Smooth muscle cell (in vitro differentiated cells): ENCODE results near the gene TMEM255B. TPM values are rescaled to one million over a fixed set of nuclear protein-coding genes. Genes with fewer than 3 reads are reported as not detected.

Experiments used
- DNase-seq: peaks from one replicate; lab custom pipeline; 2025; ENCODE audit not compliant: unreplicated experiment; lab: John Stamatoyannopoulos, UW
- H2AFZ ChIP-seq: fragments of 200-600 bp; sonication (generic); 2 replicates; pipeline ENCODE4 v1.6.0; 2016; ENCODE audit warnings: antibody characterized with exemption, low read depth, mild to moderate bottlenecking
- H3F3A ChIP-seq: fragments of 200-600 bp; sonication (generic); 2 replicates; pipeline ENCODE4 v1.6.0; 2017; ENCODE audit warnings: antibody characterized with exemption, low read depth
- H3K27ac ChIP-seq: fragments of 200-600 bp; sonication (generic); 2 replicates; pipeline ENCODE4 v1.5.1; 2016; ENCODE audit warnings: low read depth, mild to moderate bottlenecking
- H3K27me3 ChIP-seq: fragments of 200-600 bp; sonication (generic); 2 replicates; pipeline ENCODE4 v1.6.1; 2016; ENCODE audit warnings: low read depth, mild to moderate bottlenecking
- H3K36me3 ChIP-seq: fragments of 200-600 bp; sonication (generic); 2 replicates; pipeline ENCODE4 v1.5.1; 2016; ENCODE audit warnings: low read depth
- H3K4me1 ChIP-seq: fragments of 200-600 bp; sonication (generic); 2 replicates; pipeline ENCODE4 v1.5.1; 2016; ENCODE audit warnings: low read depth
- H3K4me2 ChIP-seq: fragments of 200-600 bp; sonication (generic); 2 replicates; pipeline ENCODE4 v1.6.0; 2016; ENCODE audit warnings: mild to moderate bottlenecking
- H3K4me3 ChIP-seq: fragments of 200-600 bp; sonication (generic); 2 replicates; pipeline ENCODE4 v1.5.1; 2016; ENCODE audit warnings: mild to moderate bottlenecking
- H3K79me2 ChIP-seq: fragments of 200-600 bp; sonication (generic); 2 replicates; pipeline ENCODE4 v1.6.0; 2016; ENCODE audit warnings: low read depth, mild to moderate bottlenecking
- H3K9ac ChIP-seq: fragments of 200-600 bp; sonication (generic); 2 replicates; pipeline ENCODE4 v1.6.0; 2016; ENCODE audit warnings: low read depth
- H3K9me3 ChIP-seq: fragments of 200-600 bp; sonication (generic); replicated peaks from 2 replicates; pipeline ENCODE4 v1.5.1; 2016; ENCODE audit warnings: low read depth
- H4K20me1 ChIP-seq: fragments of 200-600 bp; sonication (generic); 2 replicates; pipeline ENCODE4 v1.6.0; 2016; ENCODE audit warnings: low read depth
- WGBS: methylation state at CpG from one replicate; pipeline ENCODE4 v1.1.7; 2016; ENCODE audit warnings: low lambda C conversion rate; 5-methylcytosine and 5-hydroxymethylcytosine counted together
- polyA plus RNA-seq: library from polyadenylated mRNA; unstranded; fragments of >200 nt; fragmentation: Nextera tagmentation; extraction: Ambion mirVana; gene quantifications from 2 replicates; pipeline ENCODE4 v1.2.1, GENCODE V29; 2016
- total RNA-seq: library from RNA; depleted of rRNA; stranded (reverse); fragments of >200 nt; gene quantifications from 2 replicates; pipeline ENCODE4 v1.2.3, GENCODE V29; 2014
- TF ChIP-seq, protein P1 (sequence below): fragments of 200-600 bp; sonication (generic); IDR thresholded peaks from 2 replicates; pipeline ENCODE4 v1.5.1; 2017; ENCODE audit warnings: borderline replicate concordance, mild to moderate bottlenecking, antibody characterized with exemption; ENCODE audit not compliant: insufficient read depth, poor library complexity, severe bottlenecking

Gene TMEM255B
- total and polyA plus RNA-seq, 2 experiments from 2014 or later: 0.22 to 2.1 TPM

- Histone ChIP-seq H3K79me2 (no peaks in the 10 kb centered on the region), H3K4me1 (no peaks in the 10 kb centered on the region), H3K9me3 (no peaks in the 10 kb centered on the region), H4K20me1 (no peaks in the 10 kb centered on the region), H3F3A (no peaks in the 10 kb centered on the region), H3K4me3 (no peak overlapping the region), H3K27ac (no peak overlapping the region), H3K27me3 (no peaks in the 10 kb centered on the region), H2AFZ (no peak overlapping the region), H3K9ac (no peak overlapping the region), H3K4me2 (no peak overlapping the region), H3K36me3 (no peaks in the 10 kb centered on the region)
- DNase-seq: no peak
- WGBS: 88% methylated on average over 8 of the region's 8 CpGs
- TF ChIP-seq, protein P1, sequence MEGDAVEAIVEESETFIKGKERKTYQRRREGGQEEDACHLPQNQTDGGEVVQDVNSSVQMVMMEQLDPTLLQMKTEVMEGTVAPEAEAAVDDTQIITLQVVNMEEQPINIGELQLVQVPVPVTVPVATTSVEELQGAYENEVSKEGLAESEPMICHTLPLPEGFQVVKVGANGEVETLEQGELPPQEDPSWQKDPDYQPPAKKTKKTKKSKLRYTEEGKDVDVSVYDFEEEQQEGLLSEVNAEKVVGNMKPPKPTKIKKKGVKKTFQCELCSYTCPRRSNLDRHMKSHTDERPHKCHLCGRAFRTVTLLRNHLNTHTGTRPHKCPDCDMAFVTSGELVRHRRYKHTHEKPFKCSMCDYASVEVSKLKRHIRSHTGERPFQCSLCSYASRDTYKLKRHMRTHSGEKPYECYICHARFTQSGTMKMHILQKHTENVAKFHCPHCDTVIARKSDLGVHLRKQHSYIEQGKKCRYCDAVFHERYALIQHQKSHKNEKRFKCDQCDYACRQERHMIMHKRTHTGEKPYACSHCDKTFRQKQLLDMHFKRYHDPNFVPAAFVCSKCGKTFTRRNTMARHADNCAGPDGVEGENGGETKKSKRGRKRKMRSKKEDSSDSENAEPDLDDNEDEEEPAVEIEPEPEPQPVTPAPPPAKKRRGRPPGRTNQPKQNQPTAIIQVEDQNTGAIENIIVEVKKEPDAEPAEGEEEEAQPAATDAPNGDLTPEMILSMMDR: no peak
These were observed 24.2 kb upstream of the TMEM255B start for GRCh38 chr13:113734826-113735125.

DNA sequence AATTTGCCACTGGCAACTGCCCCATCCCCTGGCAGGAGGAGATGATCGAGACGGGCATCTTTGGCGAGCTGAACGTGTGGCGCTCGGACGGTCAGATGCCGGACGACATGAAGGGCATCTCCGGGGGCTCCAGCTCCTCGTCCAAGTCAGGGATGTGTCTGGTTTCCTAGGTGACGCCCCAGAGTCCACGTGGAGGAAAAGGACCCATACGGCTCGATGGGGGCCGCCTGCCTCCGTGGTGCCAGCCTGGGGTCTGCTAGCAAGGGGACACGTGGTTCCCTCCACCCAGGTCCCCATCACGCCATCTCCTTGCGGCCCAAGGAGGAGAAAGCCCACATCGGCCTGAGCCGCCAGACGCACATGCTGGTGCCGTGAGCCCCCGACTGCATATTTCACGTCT, 23.8 kb upstream of the TMEM255B start:
- DNase-seq: no peak
- Histone ChIP-seq H3K36me3 (no peaks in the 10 kb centered on the region), H3K9ac (no peak overlapping the region), H4K20me1 (no peaks in the 10 kb centered on the region), H3F3A (no peaks in the 10 kb centered on the region), H3K4me1 (no peaks in the 10 kb centered on the region), H3K27ac (no peak overlapping the region), H2AFZ (no peak overlapping the region), H3K4me2 (no peak overlapping the region), H3K9me3 (no peaks in the 10 kb centered on the region), H3K4me3 (no peak overlapping the region), H3K79me2 (no peaks in the 10 kb centered on the region), H3K27me3 (no peaks in the 10 kb centered on the region)
- WGBS: 92% methylated on average over 26 of the region's 26 CpGs
- TF ChIP-seq, protein P1: no peak

GRCh38 chr13:113735750-113736149, 23.3 kb upstream of the TMEM255B start:
- Histone ChIP-seq H3K9me3 (no peaks in the 10 kb centered on the region), H3K4me2 (no peak overlapping the region), H3K4me1 (no peaks in the 10 kb centered on the region), H3K79me2 (no peaks in the 10 kb centered on the region), H3F3A (no peaks in the 10 kb centered on the region), H3K4me3 (no peak overlapping the region), H3K27me3 (no peaks in the 10 kb centered on the region), H3K9ac (no peak overlapping the region), H2AFZ (no peak overlapping the region), H4K20me1 (no peaks in the 10 kb centered on the region), H3K27ac (no peak overlapping the region), H3K36me3 (no peaks in the 10 kb centered on the region)
- TF ChIP-seq, protein P1: no peak
- DNase-seq: no peak
- WGBS: 96% methylated on average over 13 of the region's 14 CpGs

GRCh38 chr13:113736258-113736731, 22.7 kb upstream of the TMEM255B start:
- DNase-seq: no peak
- TF ChIP-seq, protein P1: no peak
- no peaks in the 10 kb centered on the region for H4K20me1 ChIP-seq
- H3K9me3 ChIP-seq: no peaks in the 10 kb centered on the region
- WGBS: 81% methylated on average over 10 of the region's 10 CpGs
- H3K4me2 ChIP-seq: no peak overlapping the region
- no peak overlapping the region for H2AFZ ChIP-seq
- no peak overlapping the region for H3K27ac ChIP-seq
- no peaks in the 10 kb centered on the region for H3F3A ChIP-seq
- no peaks in the 10 kb centered on the region for H3K4me1 ChIP-seq
- no peaks in the 10 kb centered on the region for H3K36me3 ChIP-seq
- H3K79me2 ChIP-seq: no peaks in the 10 kb centered on the region
- H3K27me3 ChIP-seq: no peaks in the 10 kb centered on the region
- H3K9ac ChIP-seq: no peak overlapping the region
- H3K4me3 ChIP-seq: no peak overlapping the region
